Activated CD4-positive, alpha-beta memory T cell treated with anti-CD3 and anti-CD28 coated beads, Interleukin-2, amount 10 ng/mL, durations not matched to agents 7 days and 5 days (primary cell): ENCODE measurements around the gene PGBD1. TPM values are rescaled to one million over a fixed set of nuclear protein-coding genes. Genes with fewer than 3 reads are reported as not detected.
A peak's percentile ranks its signal among the peaks of the same experiment; 100 is the strongest.

Source experiments
- CTCF ChIA-PET: fragments of 350-600 bp; sonication (Branson Sonifier 250); formaldehyde crosslinking; loops from one replicate; lab custom pipeline; 2021; ENCODE audit warnings: antibody characterized with exemption, inconsistent platforms; lab: Charles Lee
- POLR2A ChIA-PET: fragments of 350-600 bp; sonication (Branson Sonifier 250); formaldehyde crosslinking; loops from one replicate; lab custom pipeline; 2021; ENCODE audit warnings: antibody characterized with exemption; lab: Charles Lee
- DNase-seq: peaks from one replicate; pipeline ENCODE4 v3.0.0-alpha.2; 2020
- H3K27ac Mint-ChIP-seq: one replicate; pipeline ENCODE4 v1.8.0; 2021; ENCODE audit warnings: mild to moderate bottlenecking, mixed read lengths
- H3K27me3 Mint-ChIP-seq: one replicate; pipeline ENCODE4 v1.8.0; 2021; ENCODE audit warnings: mixed read lengths
- H3K36me3 Mint-ChIP-seq: one replicate; pipeline ENCODE4 v1.8.0; 2021; ENCODE audit warnings: low read depth, mixed read lengths
- H3K4me1 Mint-ChIP-seq: one replicate; pipeline ENCODE4 v1.8.0; 2021; ENCODE audit warnings: mixed read lengths
- H3K4me3 Mint-ChIP-seq: one replicate; pipeline ENCODE4 v1.8.0; 2021; ENCODE audit warnings: mild to moderate bottlenecking, mixed read lengths
- H3K9me3 Mint-ChIP-seq: one replicate; pipeline ENCODE4 v1.8.0; 2021; ENCODE audit warnings: mixed read lengths
- total RNA-seq, 2 experiments: library from RNA; stranded (reverse); gene quantifications; one replicate each; pipeline ENCODE4 v1.2.3, GENCODE V29; 2021

PGBD1 gene
- total RNA-seq, 2 experiments from 2014 or later, result 1.8 to 2.0 TPM

DNA sequence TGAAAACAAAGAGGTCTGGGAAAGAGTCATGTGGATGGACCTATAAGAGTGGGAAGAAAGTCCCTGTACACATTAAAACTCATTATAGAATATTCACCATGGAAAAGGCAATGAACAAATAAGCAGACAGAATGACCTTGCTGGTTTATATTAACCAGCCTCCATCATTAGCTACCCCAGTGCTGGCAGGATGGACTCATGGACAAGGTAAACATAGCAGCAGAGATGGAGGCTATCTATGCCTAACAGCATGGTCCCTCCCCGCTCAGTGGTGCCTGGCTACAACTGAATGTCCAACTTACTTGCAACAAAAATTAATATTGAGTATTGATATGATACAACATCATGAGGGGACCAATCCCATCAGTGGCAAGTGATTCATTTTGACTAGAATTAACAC lies 63.8 kb downstream of the PGBD1 start:
- DNase-seq, result no peak
- ChIA-PET POLR2A (interaction anchor here (1.2 kb wide), 1 partner anchor 78 kb away, joined by 3 read pairs; the partner anchor contains the start of gene ZSCAN26), CTCF (interaction anchor here (0.7 kb wide), 1 partner anchor 572 kb away, joined by 3 read pairs; no protein-coding TSS in a partner anchor)
- H3K36me3 Mint-ChIP-seq, result peaks cover 4% of the 10 kb centered on the region
- no peak overlapping the region for H3K27ac Mint-ChIP-seq
- peaks cover 33% of the 10 kb centered on the region for H3K27me3 Mint-ChIP-seq
- no peak overlapping the region for H3K4me3 Mint-ChIP-seq
- peaks cover 7% of the 10 kb centered on the region for H3K4me1 Mint-ChIP-seq
- H3K9me3 Mint-ChIP-seq, result peaks cover 7% of the 10 kb centered on the region

DNA sequence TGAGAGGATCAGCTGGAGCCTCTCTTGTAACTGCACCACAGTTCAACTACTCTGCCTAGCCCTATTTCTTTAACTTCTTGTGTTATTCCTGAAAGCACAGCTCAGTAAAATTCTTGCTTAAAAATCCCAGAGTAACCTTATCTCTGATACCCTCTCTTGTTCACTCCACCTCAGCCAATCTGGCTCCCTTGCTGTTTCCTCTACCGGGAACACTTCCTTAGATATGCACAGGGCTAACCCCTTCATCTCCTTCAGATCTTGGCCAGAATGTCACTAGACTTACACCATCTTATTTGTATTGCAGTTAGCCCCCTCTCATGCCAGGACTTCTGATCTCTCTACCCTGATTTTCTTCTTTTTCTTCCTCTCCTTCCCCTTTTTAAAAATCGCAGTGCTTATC lies 65.7 kb downstream of the PGBD1 start:
- POLR2A ChIA-PET, result interaction anchor here (1.3 kb wide), 1 partner anchor 23 kb away, joined by 3 read pairs; no protein-coding TSS in a partner anchor
- H3K9me3 Mint-ChIP-seq, result no peaks in the 10 kb centered on the region
- peaks cover 24% of the 10 kb centered on the region for H3K4me1 Mint-ChIP-seq
- no peak overlapping the region for H3K4me3 Mint-ChIP-seq
- CTCF ChIA-PET, result interaction anchor here (1.3 to 1.9 kb wide), 2 partner anchors 8 to 242 kb away, joined by 3 to 7 read pairs; no protein-coding TSS in a partner anchor
- DNase-seq, result no peak
- no peak overlapping the region for H3K27ac Mint-ChIP-seq
- peaks cover 5% of the 10 kb centered on the region for H3K36me3 Mint-ChIP-seq
- H3K27me3 Mint-ChIP-seq, result peaks cover 31% of the 10 kb centered on the region

DNA sequence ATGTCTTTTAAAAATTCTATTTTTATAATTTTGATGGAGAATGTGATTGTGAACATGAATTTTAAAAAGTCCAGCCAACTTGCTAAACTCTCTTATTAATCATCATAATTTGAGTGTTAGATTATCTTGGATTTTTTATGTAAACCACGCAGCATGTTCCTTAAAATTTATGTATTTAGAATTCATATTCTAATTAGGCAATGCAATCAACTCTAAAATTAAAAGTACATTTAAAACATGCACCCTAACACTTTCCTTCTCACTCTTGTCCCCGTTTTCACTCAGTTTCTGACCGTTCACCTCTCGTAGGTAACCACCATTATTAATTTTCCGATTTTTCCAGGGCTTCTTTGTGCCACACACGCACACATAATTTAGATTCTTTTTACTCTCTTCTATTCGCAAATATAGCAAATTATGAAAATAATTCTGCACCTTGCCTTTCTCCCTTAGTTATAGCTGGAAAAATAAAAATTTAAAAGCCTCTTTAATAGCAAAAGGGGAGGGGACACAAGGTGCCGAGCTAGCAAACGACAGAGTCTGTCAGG lies 68.0 kb downstream of the PGBD1 start:
- CTCF ChIA-PET, result interaction anchor here (0.8 to 2.2 kb wide), 2 partner anchors 23 to 245 kb away, joined by 3 to 7 read pairs; no protein-coding TSS in a partner anchor
- Mint-ChIP-seq H3K27ac (peak overlapping the region; percentile 91), H3K9me3 (no peaks in the 10 kb centered on the region)

DNA sequence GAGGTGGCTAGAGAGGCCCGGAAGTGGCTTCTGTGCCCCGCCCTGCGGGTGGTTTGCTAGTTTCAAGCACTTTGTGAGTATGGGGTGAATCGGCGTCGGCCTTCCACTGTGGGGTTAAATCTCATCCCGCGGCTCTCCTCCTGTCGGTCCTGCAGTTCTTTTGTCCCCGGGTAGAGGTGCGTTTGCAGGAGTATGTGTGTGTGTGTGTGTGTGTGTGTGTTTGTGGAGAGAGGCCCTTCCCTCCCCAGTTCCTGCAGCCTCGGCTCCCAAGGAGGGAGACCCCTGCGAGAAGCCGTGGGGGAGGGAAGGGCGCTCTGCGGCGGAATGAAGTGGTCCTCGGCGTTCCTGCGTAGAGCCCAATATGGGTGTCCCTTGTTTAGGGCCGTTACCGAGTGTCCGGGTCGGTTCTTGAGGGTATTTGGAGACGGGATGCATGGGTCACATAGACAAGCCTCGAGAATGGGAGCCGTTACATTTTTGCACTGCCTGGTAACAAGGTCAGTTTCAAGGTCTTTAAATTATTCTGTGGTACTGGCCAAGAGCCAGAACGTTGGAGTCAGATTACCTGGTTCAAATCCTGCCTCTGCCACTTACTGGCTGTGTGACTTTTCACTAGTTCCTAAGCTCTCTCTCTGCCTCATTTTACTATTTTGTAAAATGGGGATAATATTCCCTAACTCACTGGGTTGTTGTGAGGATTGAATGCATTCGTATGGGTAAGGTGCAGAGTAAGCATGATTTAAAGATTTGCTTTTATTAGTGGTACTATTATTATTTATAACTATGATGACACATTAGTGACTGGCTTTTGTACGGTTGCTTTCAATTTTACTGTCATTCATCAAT lies 68.7 kb downstream of the PGBD1 start, which contains the start of gene ZKSCAN3:
ZKSCAN3 (plus strand) TSS at position 56 of the 846 bp plus-strand sequence. CDS start 9,640 bp downstream, outside the sequence.
- Mint-ChIP-seq H3K36me3 (peaks cover 19% of the 10 kb centered on the region), H3K27me3 (peaks cover 22% of the 10 kb centered on the region), H3K27ac (peak within 1 kb of the TSS; percentile 91), H3K4me3 (peak within 1 kb of the TSS; percentile 96), H3K4me1 (peaks cover 28% of the 10 kb centered on the region), H3K9me3 (no peaks in the 10 kb centered on the region)
- CTCF ChIA-PET, result interaction anchor here (0.6 to 2.2 kb wide), 4 partner anchors 15 to 460 kb away, joined by 3 to 7 read pairs (median 4); a partner anchor contains a TSS
- DNase-seq, result peak; percentile 93
- POLR2A ChIA-PET, result interaction anchor here (0.7 to 2.3 kb wide), 13 partner anchors 9 to 545 kb away, joined by 3 to 12 read pairs (median 5); partner anchors contain the start of genes ZKSCAN4, ZKSCAN8, ZSCAN26 and ZSCAN31

More for the DNA sequence above, 68.0 kb downstream of the PGBD1 start:
- peaks cover 20% of the 10 kb centered on the region for H3K36me3 Mint-ChIP-seq
- H3K4me1 Mint-ChIP-seq, result peaks cover 28% of the 10 kb centered on the region
- peaks cover 24% of the 10 kb centered on the region for H3K27me3 Mint-ChIP-seq
- POLR2A ChIA-PET, result interaction anchor here (0.7 to 2.3 kb wide), 11 partner anchors 9 to 511 kb away, joined by 3 to 12 read pairs (median 5); partner anchors contain the start of genes ZKSCAN4, ZKSCAN8, ZSCAN26 and ZSCAN31
- peak overlapping the region; percentile 96 for H3K4me3 Mint-ChIP-seq
- no peak for DNase-seq

DNA sequence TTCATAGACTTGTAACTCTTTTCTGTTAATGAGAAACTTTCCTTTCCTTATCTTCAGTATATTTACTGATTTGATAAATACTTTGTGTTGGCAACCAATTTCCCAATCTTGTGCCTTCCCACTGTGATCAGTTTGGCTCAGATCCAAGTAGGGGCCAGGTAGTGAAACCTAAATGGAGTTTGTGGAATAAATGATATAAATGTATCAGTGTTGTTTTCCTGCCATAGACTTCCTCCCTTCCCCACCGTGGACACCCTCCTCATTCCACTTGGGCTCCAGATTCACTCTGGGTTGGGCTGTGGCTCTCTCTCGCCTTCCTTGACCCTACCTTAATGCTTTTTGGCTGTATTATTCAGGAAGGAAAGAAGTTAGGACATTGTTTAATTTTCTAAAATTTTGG lies 69.7 kb downstream of the PGBD1 start:
- POLR2A ChIA-PET, result interaction anchor here (1.0 to 2.3 kb wide), 5 partner anchors 15 to 544 kb away, joined by 3 to 8 read pairs (median 5); partner anchors contain the start of genes ZSCAN26 and ZSCAN31
- DNase-seq, result no peak
- H3K4me3 Mint-ChIP-seq, result peak overlapping the region; percentile 96
- H3K4me1 Mint-ChIP-seq, result peaks cover 37% of the 10 kb centered on the region
- CTCF ChIA-PET, result interaction anchor here (0.6 to 2.2 kb wide), 3 partner anchors 16 to 461 kb away, joined by 3 to 7 read pairs (median 5); a partner anchor contains a TSS
- peaks cover 19% of the 10 kb centered on the region for H3K36me3 Mint-ChIP-seq
- peak overlapping the region; percentile 91 for H3K27ac Mint-ChIP-seq
- no peaks in the 10 kb centered on the region for H3K9me3 Mint-ChIP-seq
- H3K27me3 Mint-ChIP-seq, result peaks cover 13% of the 10 kb centered on the region

DNA sequence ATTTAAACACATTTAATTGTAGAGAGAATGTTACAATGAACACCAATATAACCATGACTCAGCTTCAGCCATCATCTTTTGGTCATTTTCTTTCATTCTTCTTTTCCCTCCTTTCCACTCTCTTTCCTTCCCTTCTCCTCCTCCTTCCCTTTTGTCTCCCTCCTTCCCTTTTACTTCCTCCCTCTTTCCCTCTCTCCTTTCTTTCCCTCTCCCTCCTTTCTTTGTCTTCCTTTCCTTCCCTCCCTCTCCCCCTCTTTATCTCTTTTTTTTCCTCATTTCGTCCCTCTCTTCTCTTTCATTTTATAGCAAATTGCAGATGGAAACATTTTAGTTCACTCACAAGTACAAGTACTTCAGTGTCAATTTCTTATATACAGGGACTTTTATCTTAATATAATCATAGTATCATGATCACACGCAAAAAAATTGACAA lies 70.1 kb downstream of the PGBD1 start:
- H3K36me3 Mint-ChIP-seq, result peaks cover 19% of the 10 kb centered on the region
- no peaks in the 10 kb centered on the region for H3K9me3 Mint-ChIP-seq
- H3K27ac Mint-ChIP-seq, result no peak overlapping the region
- no peak for DNase-seq
- POLR2A ChIA-PET, result interaction anchor here (1.0 to 2.3 kb wide), 5 partner anchors 16 to 544 kb away, joined by 3 to 8 read pairs (median 5); partner anchors contain the start of genes ZKSCAN8, ZSCAN26 and ZSCAN31
- H3K4me1 Mint-ChIP-seq, result peaks cover 39% of the 10 kb centered on the region
- peak overlapping the region; percentile 21 for H3K4me3 Mint-ChIP-seq
- CTCF ChIA-PET, result interaction anchor here (1.1 to 2.2 kb wide), 3 partner anchors 84 to 461 kb away, joined by 4 to 7 read pairs (median 5); partner anchors contain the start of gene ZSCAN26
- H3K27me3 Mint-ChIP-seq, result peaks cover 10% of the 10 kb centered on the region

Other genes starting within 250 kb of the PGBD1 start
- under 1 TPM; 0.40 to 0.50 TPM for gene ZNF165, start 201.0 kb upstream of the PGBD1 start, total RNA-seq
- gene ZSCAN16, start 157.0 kb upstream of the PGBD1 start, total RNA-seq, result 1 to 10 TPM; 5.3 TPM
- gene ZKSCAN8, start 139.7 kb upstream of the PGBD1 start, total RNA-seq, result 10 to 100 TPM; 20.9 to 21.6 TPM
- 1 to 10 TPM; 4.9 to 5.6 TPM for gene ZSCAN9, start 56.3 kb upstream of the PGBD1 start, total RNA-seq
- gene ZKSCAN4, start 29.3 kb upstream of the PGBD1 start, total RNA-seq, result 1 to 10 TPM; 6.3 to 6.6 TPM
- not detected for gene NKAPL, start 22.3 kb upstream of the PGBD1 start, total RNA-seq
- gene ZSCAN26, start 14.4 kb upstream of the PGBD1 start, total RNA-seq, result 10 to 100 TPM in 1 of 2 experiments, 1 to 10 TPM in 1; 9.9 to 10.2 TPM
- 1 to 10 TPM in 1 of 2 experiments, under 1 TPM in 1; 0.88 to 1.0 TPM for gene ZSCAN31, start 54.6 kb downstream of the PGBD1 start, total RNA-seq
- 1 to 10 TPM; 5.5 to 6.5 TPM for gene ZKSCAN3, start 68.4 kb downstream of the PGBD1 start, total RNA-seq
- gene ZSCAN12, start 118.2 kb downstream of the PGBD1 start, total RNA-seq, result 1 to 10 TPM; 4.6 to 4.9 TPM
- gene ZSCAN23, start 161.9 kb downstream of the PGBD1 start, total RNA-seq, result under 1 TPM; 0.38 to 0.45 TPM
- not detected for gene GPX6, start 234.2 kb downstream of the PGBD1 start, total RNA-seq
- gene GPX5, start 244.3 kb downstream of the PGBD1 start, total RNA-seq, result not detected